Measurements from ENCODE around the gene MBNL1. TPM values are rescaled to one million over a fixed set of nuclear protein-coding genes. Genes with fewer than 3 reads are reported as not detected.

Gene MBNL1
- total and polyA plus RNA-seq, 2 of the 13 experiments (the other 11 are each of a cell fraction or from before 2014, with no cell fraction given), result 27.1 to 55.4 TPM

- TF ChIP-seq, protein P1, sequence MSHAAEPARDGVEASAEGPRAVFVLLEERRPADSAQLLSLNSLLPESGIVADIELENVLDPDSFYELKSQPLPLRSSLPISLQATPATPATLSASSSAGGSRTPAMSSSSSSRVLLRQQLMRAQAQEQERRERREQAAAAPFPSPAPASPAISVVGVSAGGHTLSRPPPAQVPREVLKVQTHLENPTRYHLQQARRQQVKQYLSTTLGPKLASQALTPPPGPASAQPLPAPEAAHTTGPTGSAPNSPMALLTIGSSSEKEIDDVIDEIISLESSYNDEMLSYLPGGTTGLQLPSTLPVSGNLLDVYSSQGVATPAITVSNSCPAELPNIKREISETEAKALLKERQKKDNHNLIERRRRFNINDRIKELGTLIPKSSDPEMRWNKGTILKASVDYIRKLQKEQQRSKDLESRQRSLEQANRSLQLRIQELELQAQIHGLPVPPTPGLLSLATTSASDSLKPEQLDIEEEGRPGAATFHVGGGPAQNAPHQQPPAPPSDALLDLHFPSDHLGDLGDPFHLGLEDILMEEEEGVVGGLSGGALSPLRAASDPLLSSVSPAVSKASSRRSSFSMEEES (CRISPR knock-in tag; IDR thresholded peaks at IDR 0.05), result peak; percentile 71; the same call in 1 of the 2 replicates
- TF ChIP-seq MED8 (CRISPR knock-in tag; IDR thresholded peaks at IDR 0.05; ENCODE audit: insufficient replicate concordance) (no peak), FOXK1 (CRISPR knock-in tag; IDR thresholded peaks at IDR 0.05; ENCODE audit: borderline replicate concordance, low read depth) (peak; percentile 83; the same call in 1 of the 2 replicates), FIP1L1 (IDR thresholded peaks at IDR 0.05; ENCODE audit: borderline replicate concordance, insufficient read depth, low read depth, low read length) (no peak), CCAR2 (optimal IDR thresholded peaks at IDR 0.05; ENCODE audit: low read depth, low read length) (no peak), ZNF703 (CRISPR knock-in tag; IDR thresholded peaks at IDR 0.05; ENCODE audit: borderline replicate concordance) (no peak), ZNF569 (CRISPR knock-in tag; IDR thresholded peaks at IDR 0.05; ENCODE audit: borderline replicate concordance) (no peak), CBX2 (IDR thresholded peaks at IDR 0.05; ENCODE audit: low read depth, low read length) (0 out of 2 replicates have a peak, but pooled peaks have one; percentile 54), CBX2 (CRISPR knock-in tag; IDR thresholded peaks at IDR 0.05; ENCODE audit: low read depth) (no peak), SMAD9 (CRISPR knock-in tag; IDR thresholded peaks at IDR 0.05) (no peak), ZNF446 (CRISPR knock-in tag; IDR thresholded peaks at IDR 0.05) (no peak), ZNF724P (CRISPR knock-in tag; IDR thresholded peaks at IDR 0.05; ENCODE audit: borderline replicate concordance) (no peak), GFI1 (CRISPR knock-in tag; IDR thresholded peaks at IDR 0.05; ENCODE audit: borderline replicate concordance) (no peak), HNF4G (IDR thresholded peaks at IDR 0.05; ENCODE audit: borderline replicate concordance, low read depth, low read length) (no peak), HNF4G (CRISPR knock-in tag; IDR thresholded peaks at IDR 0.05; ENCODE audit: borderline replicate concordance, low read depth) (no peak), SOX13 (IDR thresholded peaks at IDR 0.05) (no peak), SOX13 (CRISPR knock-in tag; conservative IDR thresholded peaks at IDR 0.05 in 1 of 2, IDR thresholded peaks at IDR 0.05 in 1 of 2) (peak in 1 of 2 experiments; percentile 81; a peak in 2 of 4 replicates)
- TF ChIP-seq, protein P2, sequence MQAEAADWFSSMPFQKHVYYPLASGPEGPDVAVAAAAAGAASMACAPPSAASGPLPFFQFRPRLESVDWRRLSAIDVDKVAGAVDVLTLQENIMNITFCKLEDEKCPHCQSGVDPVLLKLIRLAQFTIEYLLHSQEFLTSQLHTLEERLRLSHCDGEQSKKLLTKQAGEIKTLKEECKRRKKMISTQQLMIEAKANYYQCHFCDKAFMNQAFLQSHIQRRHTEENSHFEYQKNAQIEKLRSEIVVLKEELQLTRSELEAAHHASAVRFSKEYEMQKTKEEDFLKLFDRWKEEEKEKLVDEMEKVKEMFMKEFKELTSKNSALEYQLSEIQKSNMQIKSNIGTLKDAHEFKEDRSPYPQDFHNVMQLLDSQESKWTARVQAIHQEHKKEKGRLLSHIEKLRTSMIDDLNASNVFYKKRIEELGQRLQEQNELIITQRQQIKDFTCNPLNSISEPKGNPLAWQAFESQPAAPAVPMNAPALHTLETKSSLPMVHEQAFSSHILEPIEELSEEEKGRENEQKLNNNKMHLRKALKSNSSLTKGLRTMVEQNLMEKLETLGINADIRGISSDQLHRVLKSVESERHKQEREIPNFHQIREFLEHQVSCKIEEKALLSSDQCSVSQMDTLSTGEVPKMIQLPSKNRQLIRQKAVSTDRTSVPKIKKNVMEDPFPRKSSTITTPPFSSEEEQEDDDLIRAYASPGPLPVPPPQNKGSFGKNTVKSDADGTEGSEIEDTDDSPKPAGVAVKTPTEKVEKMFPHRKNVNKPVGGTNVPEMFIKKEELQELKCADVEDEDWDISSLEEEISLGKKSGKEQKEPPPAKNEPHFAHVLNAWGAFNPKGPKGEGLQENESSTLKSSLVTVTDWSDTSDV (CRISPR knock-in tag; IDR thresholded peaks at IDR 0.05), result no peak
- TF ChIP-seq, protein P3, sequence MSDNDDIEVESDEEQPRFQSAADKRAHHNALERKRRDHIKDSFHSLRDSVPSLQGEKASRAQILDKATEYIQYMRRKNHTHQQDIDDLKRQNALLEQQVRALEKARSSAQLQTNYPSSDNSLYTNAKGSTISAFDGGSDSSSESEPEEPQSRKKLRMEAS (IDR thresholded peaks at IDR 0.05), result peak; percentile 59; the same call in 1 of the 2 replicates
- TF ChIP-seq, protein P4, sequence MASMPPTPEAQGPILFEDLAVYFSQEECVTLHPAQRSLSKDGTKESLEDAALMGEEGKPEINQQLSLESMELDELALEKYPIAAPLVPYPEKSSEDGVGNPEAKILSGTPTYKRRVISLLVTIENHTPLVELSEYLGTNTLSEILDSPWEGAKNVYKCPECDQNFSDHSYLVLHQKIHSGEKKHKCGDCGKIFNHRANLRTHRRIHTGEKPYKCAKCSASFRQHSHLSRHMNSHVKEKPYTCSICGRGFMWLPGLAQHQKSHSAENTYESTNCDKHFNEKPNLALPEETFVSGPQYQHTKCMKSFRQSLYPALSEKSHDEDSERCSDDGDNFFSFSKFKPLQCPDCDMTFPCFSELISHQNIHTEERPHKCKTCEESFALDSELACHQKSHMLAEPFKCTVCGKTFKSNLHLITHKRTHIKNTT (CRISPR knock-in tag; IDR thresholded peaks at IDR 0.05), result no peak
- TF ChIP-seq, protein P5, sequence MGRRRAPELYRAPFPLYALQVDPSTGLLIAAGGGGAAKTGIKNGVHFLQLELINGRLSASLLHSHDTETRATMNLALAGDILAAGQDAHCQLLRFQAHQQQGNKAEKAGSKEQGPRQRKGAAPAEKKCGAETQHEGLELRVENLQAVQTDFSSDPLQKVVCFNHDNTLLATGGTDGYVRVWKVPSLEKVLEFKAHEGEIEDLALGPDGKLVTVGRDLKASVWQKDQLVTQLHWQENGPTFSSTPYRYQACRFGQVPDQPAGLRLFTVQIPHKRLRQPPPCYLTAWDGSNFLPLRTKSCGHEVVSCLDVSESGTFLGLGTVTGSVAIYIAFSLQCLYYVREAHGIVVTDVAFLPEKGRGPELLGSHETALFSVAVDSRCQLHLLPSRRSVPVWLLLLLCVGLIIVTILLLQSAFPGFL (CRISPR knock-in tag; IDR thresholded peaks at IDR 0.05), result no peak
Observed at GRCh38 chr3:152258448-152259393, 10.0 kb upstream of the MBNL1 start (continued).
